Ovary (tissue), 9 donors: ENCODE data around the gene ONECUT3. TPM values are rescaled to one million over a fixed set of nuclear protein-coding genes. Genes with fewer than 3 reads are reported as not detected.
"Not testable (repeated sequence)": the region's sequence is repeated elsewhere in the genome, so short reads cannot be mapped to it uniquely, and the experiment has no call there.

Source experiments
- DNase-seq, 5 donors: peaks; one replicate each; pipeline ENCODE4 v3.0.0-alpha.2; 2019 to 2020
- H3K27ac ChIP-seq, 2 donors: fragments of 200-600 bp; one replicate each; pipeline versions ENCODE4 v1.5.1 to v1.8.0; 2019 to 2022
- H3K27me3 ChIP-seq: fragments of 200-600 bp; one replicate; pipeline ENCODE4 v1.8.0; 2022
- H3K36me3 ChIP-seq: fragments of 200-600 bp; sonication (generic); one replicate; pipeline ENCODE4 v1.5.1; 2019
- H3K4me1 ChIP-seq: one replicate; pipeline ENCODE4 v1.8.1; 2013; ENCODE audit warnings: mild to moderate bottlenecking, moderate library complexity; ENCODE audit not compliant: insufficient read depth
- H3K4me3 ChIP-seq: fragments of 200-600 bp; sonication (generic); one replicate; pipeline ENCODE4 v1.5.1; 2017
- H3K9me3 ChIP-seq, 2 donors: fragments of 200-600 bp in 1 of 2; sonication (generic) in 1 of 2; one replicate each; pipeline versions ENCODE4 v1.5.1 to v1.8.1; 2013 to 2019; ENCODE audit warnings: mild to moderate bottlenecking in 1 of 2, moderate library complexity in 1 of 2
- EP300 ChIP-seq: sonication (generic); formaldehyde crosslinking; IDR thresholded peaks from one replicate; pipeline ENCODE4 v1.6.1; 2017; ENCODE audit warnings: antibody characterized with exemption
- POLR2A ChIP-seq: fragments of 450-650 bp; IDR thresholded peaks from one replicate; pipeline ENCODE4 v1.6.1; 2017; ENCODE audit warnings: antibody characterized with exemption, mild to moderate bottlenecking, moderate library complexity
- WGBS, 3 donors: extraction: QIAGEN DNeasy Blood & Tissue Kit in 1 of 3; methylation state at CpG; one replicate each; pipeline versions ENCODE4 v1.1.5 to v1.1.7; 2013 to 2017; 5-methylcytosine and 5-hydroxymethylcytosine counted together
- intact Hi-C, 4 donors: fragments of 100-400 bp; cut with DNase I; formaldehyde crosslinking; loops; one replicate each; pipeline versions ENCODE4 v1.11.0 to v1.15.1; 2022 to 2023
- polyA plus RNA-seq, 2 donors: library from polyadenylated mRNA; stranded (reverse); fragments of 200-250 nt in 1 of 2; fragments of 350-450 nt in 1 of 2; fragmentation: Illumina TruSeq in 1 of 2; extraction: RNeasy Lipid Tissue Mini Kit (QIAGEN cat#74804) in 1 of 2; gene quantifications; one replicate each; pipeline ENCODE4 v1.2.3, GENCODE V29; 2013 to 2014
- total RNA-seq, 7 donors: library from RNA; depleted of rRNA in 2 of 7; stranded (reverse); fragments of >200 nt in 2 of 7; fragmentation: NEBNext Ultra II Directional in 3 of 7; extraction: Animal tissue kit (Norgen Biotek cat#: 25700) in 3 of 7; gene quantifications; one replicate each; pipeline versions ENCODE4 v1.1.0 to v1.2.4, GENCODE V29; 2016 to 2023
- TF ChIP-seq, protein P1 (sequence below), 3 donors: fragments of 450-650 bp in 2 of 3; fragments of 200-600 bp in 1 of 3; IDR thresholded peaks; one replicate each; pipeline versions ENCODE4 v1.5.1 to v1.8.0; 2016 to 2022; ENCODE audit warnings: antibody characterized with exemption in 3 of 3, mild to moderate bottlenecking in 1 of 3
- donor health status: DM: no; HTN: no; CAD: no; lungs with moderate emphysema.
- donor health status: DM: no; HTN: no; CAD: no.
- donor health status: Bipolar disorder and iron deficiency.
- donor health status: DM: yes; HTN: yes; CAD: no.
- donor health status: DM: no; HTN: no; CAD: no.
- donor health status: DM: yes; HTN: yes; CAD: no.

The ONECUT3 gene
- total and polyA plus RNA-seq, 9 donors, result 0.05 TPM; not detected in 8

DNA sequence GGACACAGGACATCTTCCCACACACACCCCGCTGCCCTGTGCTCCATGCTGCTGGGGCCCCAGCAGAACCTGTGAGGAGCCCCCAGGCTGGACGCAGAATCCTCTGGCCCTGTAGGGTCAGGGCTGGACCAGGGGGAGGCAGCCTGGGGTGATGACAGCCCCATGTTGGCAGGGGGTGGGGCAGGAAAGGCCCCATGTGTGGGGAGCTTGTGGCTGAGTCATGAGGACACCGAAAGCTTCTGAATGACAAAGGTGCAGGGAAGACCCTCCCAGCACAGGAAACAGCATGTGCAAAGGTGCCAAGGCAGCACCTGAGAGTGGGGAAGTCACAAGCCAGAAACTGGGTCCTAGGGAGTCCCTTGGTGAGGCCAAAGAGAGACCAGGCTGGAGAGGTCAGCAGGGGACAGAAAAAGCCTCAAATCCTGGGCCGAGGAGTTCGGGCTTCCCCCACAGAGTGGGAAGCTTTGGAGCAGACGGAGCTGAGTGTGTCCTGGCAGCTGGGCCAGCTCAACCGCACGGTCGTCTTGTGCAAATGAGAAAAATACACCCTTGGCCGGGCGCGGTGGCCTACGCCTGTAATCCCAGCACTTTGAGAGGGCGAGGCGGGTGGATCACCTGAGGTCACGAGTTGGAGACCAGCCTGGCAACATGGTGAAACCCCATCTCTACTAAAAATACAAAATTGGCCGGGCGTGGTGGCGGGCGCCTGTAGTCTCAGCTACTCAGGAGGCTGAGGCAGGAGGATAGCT is 41.3 kb downstream of the ONECUT3 start:
- peaks cover 0 to 3% of the 10 kb centered on the region in 2 donors for H3K9me3 ChIP-seq
- no peaks in the 10 kb centered on the region for H3K36me3 ChIP-seq
- intact Hi-C loops, result no loop called here
- WGBS, 3 donors, result 73 to 76% (median 76%) methylated on average over 20 of the region's 20 CpGs
- H3K27ac ChIP-seq, result no peak overlapping the region
- TF ChIP-seq, protein P1, sequence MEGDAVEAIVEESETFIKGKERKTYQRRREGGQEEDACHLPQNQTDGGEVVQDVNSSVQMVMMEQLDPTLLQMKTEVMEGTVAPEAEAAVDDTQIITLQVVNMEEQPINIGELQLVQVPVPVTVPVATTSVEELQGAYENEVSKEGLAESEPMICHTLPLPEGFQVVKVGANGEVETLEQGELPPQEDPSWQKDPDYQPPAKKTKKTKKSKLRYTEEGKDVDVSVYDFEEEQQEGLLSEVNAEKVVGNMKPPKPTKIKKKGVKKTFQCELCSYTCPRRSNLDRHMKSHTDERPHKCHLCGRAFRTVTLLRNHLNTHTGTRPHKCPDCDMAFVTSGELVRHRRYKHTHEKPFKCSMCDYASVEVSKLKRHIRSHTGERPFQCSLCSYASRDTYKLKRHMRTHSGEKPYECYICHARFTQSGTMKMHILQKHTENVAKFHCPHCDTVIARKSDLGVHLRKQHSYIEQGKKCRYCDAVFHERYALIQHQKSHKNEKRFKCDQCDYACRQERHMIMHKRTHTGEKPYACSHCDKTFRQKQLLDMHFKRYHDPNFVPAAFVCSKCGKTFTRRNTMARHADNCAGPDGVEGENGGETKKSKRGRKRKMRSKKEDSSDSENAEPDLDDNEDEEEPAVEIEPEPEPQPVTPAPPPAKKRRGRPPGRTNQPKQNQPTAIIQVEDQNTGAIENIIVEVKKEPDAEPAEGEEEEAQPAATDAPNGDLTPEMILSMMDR (IDR thresholded peaks at IDR 0.05), result no peak
- TF ChIP-seq POLR2A (no peak), EP300 (no peak)
- no peaks in the 10 kb centered on the region for H3K27me3 ChIP-seq
- DNase-seq, result no peak
- H3K4me3 ChIP-seq, result no peak overlapping the region
- H3K4me1 ChIP-seq, result no peaks in the 10 kb centered on the region

DNA sequence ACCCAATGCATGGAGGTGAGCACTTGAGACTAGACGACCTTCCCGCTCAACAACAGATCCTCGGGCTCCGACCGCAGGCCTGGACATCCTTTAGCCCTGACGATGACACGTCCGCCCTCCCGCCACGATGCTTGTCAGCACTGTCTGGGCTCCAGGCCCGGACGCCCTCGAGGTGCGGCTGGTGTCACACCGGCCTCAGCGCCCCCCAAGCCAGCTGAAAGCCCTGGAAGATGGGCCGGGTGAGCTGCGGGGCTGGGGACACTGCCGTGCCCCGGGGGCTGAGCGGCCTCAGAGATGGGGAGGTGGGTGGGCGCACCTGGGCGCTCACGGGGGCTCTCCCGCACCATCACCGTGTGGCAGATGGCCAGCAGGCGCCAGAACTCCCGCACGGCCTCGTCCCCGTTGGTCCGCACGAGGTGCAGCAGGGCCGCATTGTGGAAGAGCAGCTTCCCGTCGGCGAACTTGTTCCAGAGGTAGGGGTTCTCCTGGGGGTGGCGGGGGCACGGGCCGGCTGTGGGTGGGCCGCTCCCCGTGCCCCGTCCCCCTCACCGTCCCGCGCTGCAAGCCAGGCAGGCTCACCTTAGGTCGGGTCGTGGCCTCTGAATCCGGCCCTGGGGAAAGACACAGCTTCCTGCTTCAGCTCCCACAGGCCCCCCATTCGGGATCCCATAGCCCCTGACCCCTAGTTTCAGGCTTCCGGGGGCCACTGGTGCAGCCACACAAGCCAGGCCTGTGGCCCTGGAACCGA is 43.3 kb downstream of the ONECUT3 start:
- intact Hi-C loops, result no loop called here
- peak in 1 of 5 donors; percentile 26 for DNase-seq
- no peaks in the 10 kb centered on the region for H3K36me3 ChIP-seq
- H3K4me1 ChIP-seq, result no peaks in the 10 kb centered on the region
- H3K27ac ChIP-seq, result no peak overlapping the region
- H3K4me3 ChIP-seq, result no peak overlapping the region
- H3K9me3 ChIP-seq, result no peaks in the 10 kb centered on the region
- TF ChIP-seq, protein P1 (IDR thresholded peaks at IDR 0.05), result no peak
- no peak for TF ChIP-seq EP300
- TF ChIP-seq POLR2A, result no peak
- WGBS, 3 donors, result 47 to 61% (median 61%) methylated on average over 31 to 52 of the region's 52 CpGs
- H3K27me3 ChIP-seq, result no peaks in the 10 kb centered on the region

DNA sequence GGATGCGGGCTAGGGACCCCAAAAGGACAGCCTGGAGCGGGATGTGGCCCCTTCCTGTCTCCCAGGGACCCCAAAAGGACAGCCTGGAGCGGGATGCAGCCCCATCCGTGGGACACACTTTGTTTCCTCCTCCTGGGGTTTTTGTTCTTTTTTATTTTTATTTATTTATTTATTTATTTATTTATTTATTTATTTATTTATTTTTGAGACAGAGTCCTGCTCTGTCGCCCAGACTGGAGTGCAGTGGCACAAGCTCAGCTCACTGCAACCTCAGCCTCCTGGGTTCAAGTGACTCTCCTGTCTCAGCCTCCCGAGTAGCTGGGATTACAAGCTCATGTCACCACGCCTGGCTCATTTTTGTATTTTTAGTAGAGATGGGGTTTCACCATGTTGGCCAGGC is 44.0 kb downstream of the ONECUT3 start:
- WGBS, 3 donors, result 91% methylated on average over 7 of the region's 7 CpGs
- H3K36me3 ChIP-seq, DNase-seq, intact Hi-C loops, H3K27me3 ChIP-seq, H3K4me3 ChIP-seq, H3K9me3 ChIP-seq, H3K4me1 ChIP-seq, H3K27ac ChIP-seq: not testable (repeated sequence)

DNA sequence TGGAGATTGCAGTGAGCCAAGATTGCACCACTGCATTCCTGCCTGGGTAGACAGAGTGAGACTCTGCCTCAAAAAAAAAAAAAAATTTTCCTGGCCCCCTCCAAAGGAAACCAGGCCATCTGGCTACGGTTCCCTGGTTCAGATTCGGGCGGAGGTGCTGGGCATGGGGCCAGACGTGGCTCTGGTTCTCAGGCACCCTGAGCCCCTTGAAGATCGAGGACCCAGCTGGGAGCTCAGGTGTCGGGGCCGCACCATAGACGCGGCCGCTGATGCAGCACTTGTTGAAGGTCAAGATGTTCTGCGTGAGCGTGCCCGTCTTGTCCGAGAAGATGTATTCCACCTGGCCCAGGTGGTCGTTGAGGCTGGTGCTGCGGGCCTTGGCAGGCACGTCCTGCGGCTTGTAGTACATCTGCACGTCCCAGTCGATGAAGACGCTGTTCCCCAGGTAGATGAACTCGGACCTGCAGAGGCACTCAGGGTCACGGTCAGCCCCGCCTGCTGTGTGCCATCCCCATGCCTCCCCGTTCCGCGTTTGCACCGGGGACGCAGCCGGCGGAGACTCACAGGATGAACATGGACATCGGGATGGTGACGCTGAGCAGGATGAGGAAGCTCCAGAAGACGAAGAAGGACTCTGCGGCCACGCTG is 46.5 kb downstream of the ONECUT3 start:
- no peak for DNase-seq
- Histone ChIP-seq H3K4me3 (no peak overlapping the region), H3K27me3 (no peaks in the 10 kb centered on the region), H3K9me3 (no peaks in the 10 kb centered on the region), H3K36me3 (no peaks in the 10 kb centered on the region), H3K4me1 (no peaks in the 10 kb centered on the region), H3K27ac (no peak overlapping the region)
- intact Hi-C loops, result no loop called here
- TF ChIP-seq, protein P1 (IDR thresholded peaks at IDR 0.05), result no peak
- TF ChIP-seq EP300 (no peak), POLR2A (no peak)
- WGBS, 3 donors, result 78 to 85% (median 83%) methylated on average over 36 of the region's 36 CpGs
